Thyroid gland (tissue), 4 donors: ENCODE data around the gene LRGUK.

ENCODE experiments used
- CTCF ChIP-seq, 6 experiments: fragments of 200-600 bp in 3 of 6; fragments of 450-650 bp in 3 of 6; sonication (generic) in 3 of 6; IDR thresholded peaks; one replicate each; pipeline ENCODE4 v1.5.1; 2016 to 2019; ENCODE audit warnings: antibody characterized with exemption in 6 of 6, mild to moderate bottlenecking in 2 of 6, inconsistent platforms in 1 of 6, moderate library complexity in 1 of 6
- POLR2A ChIP-seq, 2 donors: fragments of 450-650 bp; IDR thresholded peaks; one replicate each; pipeline ENCODE4 v1.6.1; 2017; ENCODE audit warnings: antibody characterized with exemption in 2 of 2, mild to moderate bottlenecking in 2 of 2, moderate library complexity in 1 of 2

GRCh38 chr7:134307320-134307719 is 180.2 kb downstream of the LRGUK start:
- no peak for TF ChIP-seq CTCF (IDR thresholded peaks at IDR 0.05)
- TF ChIP-seq POLR2A (IDR thresholded peaks at IDR 0.05), result no peak
